AG10803 (cell line): ENCODE data around the gene AURKA.
A peak's percentile ranks its signal among the peaks of the same experiment; 100 is the strongest.
"Not testable (repeated sequence)": the region's sequence is repeated elsewhere in the genome, so short reads cannot be mapped to it uniquely, and the experiment has no call there.

Experiments used
- DNase-seq: peaks from one replicate; pipeline ENCODE4 v3.0.0; 2010; ENCODE audit warnings: low read depth
- H3K4me3 ChIP-seq: 2 replicates; pipeline ENCODE4 v1.5.1; 2011; ENCODE audit warnings: mild to moderate bottlenecking, low read length, control low read depth
- CTCF ChIP-seq: conservative IDR thresholded peaks from 2 replicates; pipeline ENCODE4 v1.5.1; 2011; ENCODE audit warnings: mild to moderate bottlenecking, low read length, control low read depth, inconsistent platforms

The AURKA gene

DNA sequence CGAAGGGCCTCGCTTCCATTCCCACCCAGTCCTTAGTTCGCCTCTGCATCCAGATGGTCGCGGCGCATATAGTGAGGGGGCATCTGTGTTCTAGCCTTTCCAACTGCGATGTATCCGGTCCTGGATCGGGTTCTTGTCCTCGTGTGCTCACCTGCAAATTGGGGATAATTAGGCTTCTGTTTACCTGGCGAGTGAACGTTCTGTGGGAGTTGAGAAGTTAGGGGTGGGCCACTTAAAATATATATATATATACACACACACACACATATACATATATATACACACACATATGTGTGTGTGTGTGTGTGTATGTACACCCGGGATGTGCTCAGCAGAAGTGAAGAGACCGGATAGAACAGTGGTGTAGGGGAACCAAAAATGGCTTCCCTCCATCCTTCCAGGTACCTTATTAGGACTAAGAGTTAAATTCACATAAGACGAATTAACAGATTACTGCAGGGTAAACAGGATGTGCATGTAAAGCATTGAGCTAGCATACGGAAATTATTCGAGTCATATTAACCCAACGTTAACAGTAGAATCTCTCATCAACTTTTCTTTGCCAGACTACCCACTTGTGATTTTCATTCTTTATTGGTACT is 967 bp upstream of the AURKA start:
- DNase-seq, result no peak
- peak overlapping the region; percentile 81 for H3K4me3 ChIP-seq
- no peak for TF ChIP-seq CTCF

DNA sequence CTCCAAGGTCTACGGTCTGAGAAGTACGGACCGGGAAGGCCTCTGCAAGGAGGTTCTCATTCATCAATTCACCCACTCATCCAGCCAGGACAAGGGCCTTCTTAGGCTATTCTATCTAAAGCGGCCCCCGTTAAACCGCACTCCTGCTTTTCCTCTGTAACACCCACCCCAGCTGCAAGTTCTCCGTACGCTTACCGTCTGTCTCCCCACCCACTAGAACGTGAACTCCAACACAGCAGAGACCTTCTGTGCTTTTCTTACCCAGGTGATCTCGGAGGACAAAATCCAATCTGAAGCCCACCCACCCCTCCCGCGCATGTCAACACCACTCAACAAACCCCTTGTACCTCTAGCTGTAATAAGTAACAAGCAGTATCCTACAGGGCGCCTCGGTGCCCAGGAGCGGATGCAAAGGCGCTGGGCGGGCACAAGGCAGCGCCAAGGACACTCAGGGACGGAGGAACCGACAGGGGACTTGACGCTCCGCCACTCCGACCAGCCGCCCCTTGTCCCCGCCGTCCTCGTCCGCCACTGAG is 351 bp downstream of the AURKA start:
- no peak for DNase-seq
- TF ChIP-seq CTCF, result no peak
- peak overlapping the region; percentile 81 for H3K4me3 ChIP-seq

DNA sequence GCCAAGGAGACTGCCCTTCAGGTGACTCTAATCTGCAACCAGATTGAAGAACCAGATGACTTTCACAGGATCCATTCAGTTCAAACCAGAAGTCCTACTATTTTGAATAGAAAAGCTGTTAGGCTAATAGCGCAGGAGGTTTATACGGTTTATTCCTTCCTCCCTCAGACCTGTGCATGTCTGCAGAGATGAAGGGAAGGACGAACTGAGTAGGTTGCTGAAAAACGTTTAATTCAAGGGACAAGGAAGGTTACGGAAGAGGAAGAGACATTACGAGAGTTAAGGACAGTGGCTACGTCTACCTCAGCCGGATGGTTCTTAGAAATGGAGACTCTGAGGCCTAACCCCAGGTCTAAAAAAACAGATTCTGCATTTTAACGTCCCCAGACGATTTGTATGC is 978 bp downstream of the AURKA start:
- peak overlapping the region; percentile 81 for H3K4me3 ChIP-seq
- TF ChIP-seq CTCF, result no peak
- no peak for DNase-seq

DNA sequence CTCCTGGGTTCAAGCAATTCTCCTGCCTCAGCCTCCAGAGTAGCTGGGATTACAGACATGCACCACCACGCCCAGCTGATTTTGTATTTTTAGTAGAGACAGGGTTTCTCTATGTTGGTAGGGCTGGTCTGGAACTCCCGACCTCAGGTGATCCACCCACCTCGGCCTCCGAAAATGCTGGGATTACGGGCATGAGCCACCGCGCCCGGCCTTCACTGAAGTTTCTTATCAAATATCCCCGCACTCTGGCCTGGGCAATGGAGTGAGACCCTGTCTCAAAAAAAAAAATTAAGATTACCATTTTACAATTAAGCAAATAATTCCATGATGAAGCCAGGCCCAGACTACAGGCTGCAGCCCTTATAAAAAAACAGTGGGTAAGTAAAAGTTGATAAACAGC is 1.6 kb downstream of the AURKA start:
- not testable (repeated sequence) for DNase-seq
- peak overlapping the region; percentile 24 for H3K4me3 ChIP-seq

GRCh38 chr20:56389807-56390206 is 2.2 kb downstream of the AURKA start:
- no peak for DNase-seq
- no peak for TF ChIP-seq CTCF
- no peak overlapping the region for H3K4me3 ChIP-seq

DNA sequence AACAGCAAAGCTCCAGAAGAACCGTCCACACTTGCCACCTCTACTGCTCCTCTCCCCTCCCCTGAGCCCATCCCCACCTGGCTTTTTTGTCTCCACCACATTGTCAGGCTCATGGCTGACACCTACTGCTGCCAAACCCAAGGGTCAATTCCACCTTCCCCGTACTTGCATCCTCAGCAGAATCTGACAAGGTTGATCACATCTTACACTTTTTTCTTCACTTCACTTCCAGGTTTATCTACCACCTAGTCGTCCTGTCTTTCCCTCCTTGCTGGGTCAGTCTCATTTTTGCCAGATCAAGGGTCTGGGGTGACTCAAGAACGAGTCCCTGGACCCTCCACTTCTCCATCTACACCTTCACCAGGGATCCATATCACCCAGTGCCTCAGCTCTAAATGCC is 3.1 kb downstream of the AURKA start:
- DNase-seq, result no peak
- no peak overlapping the region for H3K4me3 ChIP-seq
- no peak for TF ChIP-seq CTCF

DNA sequence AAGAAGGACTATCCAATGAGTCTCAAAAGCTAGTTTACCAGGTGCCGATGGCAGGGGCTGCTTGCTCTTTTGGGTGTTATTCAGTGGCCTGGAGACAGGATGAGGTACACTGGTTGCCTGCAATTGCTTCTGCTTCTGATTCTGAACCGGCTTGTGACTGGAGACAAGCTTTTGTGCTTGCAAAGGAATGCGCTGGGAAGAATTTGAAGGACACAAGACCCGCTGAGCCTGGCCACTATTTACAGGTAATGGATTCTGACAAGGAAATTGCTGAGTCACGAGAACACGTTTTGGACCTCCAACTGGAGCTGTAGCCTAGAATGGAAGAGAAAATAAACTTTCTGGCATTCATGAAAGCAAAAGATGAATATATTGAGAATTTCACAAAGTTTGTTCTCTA is 5.8 kb downstream of the AURKA start:
- TF ChIP-seq CTCF, result no peak
- no peak for DNase-seq
- H3K4me3 ChIP-seq, result no peak overlapping the region
